Stimulated activated naive CD8-positive, alpha-beta T cell treated with anti-CD3 and anti-CD28 coated beads, Interleukin-15, amount 100 ng/mL, for 72 hours (primary cell): Measurements from ENCODE around the gene POPDC3.

Experiments
- ATAC-seq: fragments of 150-1000 bp; cut with Tn5 transposase; 2 replicates; pipeline ENCODE4 v1.10.0; 2021; ENCODE audit warnings: mild to moderate bottlenecking, moderate library complexity
- DNase-seq, 2 donors: peaks; one replicate each; pipeline ENCODE4 v3.0.0; 2021 to 2022
- H3K27ac Mint-ChIP-seq, 2 donors: one replicate each; pipeline ENCODE4 v1.8.0; 2022; ENCODE audit warnings: mild to moderate bottlenecking in 2 of 2, mixed read lengths in 2 of 2, moderate library complexity in 2 of 2
- H3K27me3 Mint-ChIP-seq: one replicate; pipeline ENCODE4 v1.8.0; 2022; ENCODE audit warnings: mixed read lengths
- H3K4me1 Mint-ChIP-seq: one replicate; pipeline ENCODE4 v1.8.0; 2022; ENCODE audit warnings: mild to moderate bottlenecking, mixed read lengths
- H3K4me3 Mint-ChIP-seq, 2 donors: one replicate each; pipeline ENCODE4 v1.8.0; 2022; ENCODE audit warnings: mild to moderate bottlenecking in 2 of 2, mixed read lengths in 2 of 2, moderate library complexity in 1 of 2
- H3K9me3 Mint-ChIP-seq, 2 donors: one replicate each; pipeline ENCODE4 v1.8.0; 2022; ENCODE audit warnings: mixed read lengths in 2 of 2

The POPDC3 gene

DNA sequence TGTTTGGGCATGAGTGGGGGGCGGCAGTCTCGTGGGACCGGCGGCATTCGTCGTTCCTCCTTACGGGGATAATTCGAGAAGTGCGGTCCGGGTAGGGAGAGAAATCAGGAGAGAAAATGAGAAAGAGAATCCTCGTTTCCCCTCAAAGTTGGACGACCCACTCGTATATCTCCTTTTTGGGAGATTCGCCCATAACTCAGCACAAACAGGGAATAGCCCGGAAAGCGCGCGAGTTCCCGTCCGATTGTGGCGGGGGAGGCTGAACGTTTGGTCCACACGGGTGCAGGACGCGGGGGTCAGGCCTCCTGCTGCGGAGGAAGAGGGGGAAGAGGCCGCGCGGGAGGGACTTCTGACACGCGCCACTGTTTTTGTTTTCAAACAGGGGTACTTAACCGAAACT lies 42.4 kb downstream of the POPDC3 start:
- Mint-ChIP-seq H3K9me3 (no peaks in the 10 kb centered on the region), H3K27me3 (peaks cover 71% of the 10 kb centered on the region), H3K4me3 (peak overlapping the region; percentile 48 to 55), H3K4me1 (peaks cover 18% of the 10 kb centered on the region), H3K27ac (peak overlapping the region in 1 of 2 donors; percentile 2)
- no peak for ATAC-seq
- no peak for DNase-seq

DNA sequence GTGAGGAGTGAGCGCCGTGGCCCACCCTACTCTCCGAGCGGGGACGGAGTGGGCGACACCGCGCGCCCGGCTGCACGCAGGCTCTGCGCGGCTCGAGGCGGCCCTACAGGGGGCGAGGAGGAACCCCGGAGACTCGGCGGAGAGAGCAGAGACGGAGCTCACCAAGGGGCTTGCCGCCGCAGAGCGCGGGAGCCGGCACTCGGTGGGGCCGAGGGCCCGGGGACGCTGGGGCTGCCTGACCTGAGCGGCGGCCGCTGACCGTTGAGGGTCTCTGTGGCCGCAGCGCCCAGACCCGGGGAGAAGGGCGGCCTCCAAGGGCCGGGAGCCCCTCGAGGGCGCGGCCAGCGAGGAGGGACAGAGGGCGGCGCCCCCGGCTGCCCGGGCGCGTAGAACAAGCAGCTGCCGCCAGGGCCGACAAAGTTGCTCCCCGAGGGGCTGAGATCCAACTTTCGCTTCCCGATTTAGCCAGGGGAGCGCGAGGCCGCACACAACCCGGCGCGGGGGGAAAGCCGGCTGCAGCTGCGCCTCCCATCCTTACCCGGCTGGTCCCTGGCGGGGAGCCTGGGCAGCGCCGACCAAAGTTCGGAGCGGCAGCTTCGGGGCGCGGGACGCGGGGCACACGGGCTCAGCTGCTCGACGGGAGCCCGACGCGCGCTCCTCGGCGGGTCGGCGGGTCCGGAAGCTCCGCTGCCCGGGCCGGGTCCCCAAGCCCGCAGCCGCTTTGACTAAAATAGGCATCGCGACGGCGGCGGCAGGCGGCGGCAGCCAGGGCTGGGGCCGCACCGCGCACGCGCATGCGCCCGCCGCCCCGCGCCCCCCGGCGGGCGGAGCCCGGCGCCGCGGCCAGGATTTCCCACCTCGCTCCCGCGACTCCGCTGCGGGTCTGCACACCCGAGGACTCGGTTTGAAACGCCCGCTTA lies 43.1 kb downstream of the POPDC3 start:
- peak overlapping the region; percentile 57 to 75 for H3K4me3 Mint-ChIP-seq

GRCh38 chr6:105135907-105136430 lies 43.8 kb downstream of the POPDC3 start:
- no peaks in the 10 kb centered on the region for H3K9me3 Mint-ChIP-seq
- DNase-seq, result no peak
- H3K27ac Mint-ChIP-seq, result no peak overlapping the region
- ATAC-seq, result no peak
- H3K4me3 Mint-ChIP-seq, result peak overlapping the region; percentile 57 to 75
- peaks cover 18% of the 10 kb centered on the region for H3K4me1 Mint-ChIP-seq
- H3K27me3 Mint-ChIP-seq, result peaks cover 67% of the 10 kb centered on the region

More for the DNA sequence above, 43.1 kb downstream of the POPDC3 start:
- H3K9me3 Mint-ChIP-seq, result no peaks in the 10 kb centered on the region
- peak overlapping the region in 1 of 2 donors; percentile 59 for H3K27ac Mint-ChIP-seq
- peaks cover 71% of the 10 kb centered on the region for H3K27me3 Mint-ChIP-seq
- ATAC-seq (peak; percentile 80), DNase-seq (peak; percentile 33 to 37)
- peaks cover 18% of the 10 kb centered on the region for H3K4me1 Mint-ChIP-seq

GRCh38 chr6:105135056-105135455 lies 44.8 kb downstream of the POPDC3 start:
- ATAC-seq (no peak), DNase-seq (no peak)
- H3K9me3 Mint-ChIP-seq, result no peaks in the 10 kb centered on the region
- H3K4me3 Mint-ChIP-seq, result no peak overlapping the region
- H3K27ac Mint-ChIP-seq, result no peak overlapping the region
- H3K27me3 Mint-ChIP-seq, result peaks cover 58% of the 10 kb centered on the region
- H3K4me1 Mint-ChIP-seq, result peaks cover 18% of the 10 kb centered on the region

DNA sequence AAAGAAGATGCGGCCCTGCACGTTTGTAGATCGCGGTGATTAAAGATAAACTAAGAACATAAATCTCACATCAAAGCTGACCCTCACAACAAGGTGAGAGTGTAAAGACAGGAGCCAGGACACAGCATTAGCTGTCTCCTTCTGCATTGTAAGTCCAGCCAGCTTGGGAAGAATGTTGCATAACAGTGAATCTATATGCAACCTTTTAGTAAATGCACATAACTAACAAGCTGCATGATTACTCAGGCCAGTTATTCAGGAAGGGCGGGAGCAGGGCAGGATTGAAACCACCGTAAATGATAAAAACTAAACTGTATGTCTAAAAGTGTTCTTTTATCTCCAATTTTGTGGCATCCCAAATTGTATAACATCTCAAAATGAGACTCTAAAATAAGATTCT lies 57.1 kb downstream of the POPDC3 start:
- no peak for ATAC-seq
- peaks cover 15% of the 10 kb centered on the region for H3K27me3 Mint-ChIP-seq
- H3K4me3 Mint-ChIP-seq, result no peak overlapping the region
- no peaks in the 10 kb centered on the region for H3K9me3 Mint-ChIP-seq
- no peaks in the 10 kb centered on the region for H3K4me1 Mint-ChIP-seq
- DNase-seq, result no peak
- no peak overlapping the region for H3K27ac Mint-ChIP-seq

GRCh38 chr6:105121981-105122380 lies 57.8 kb downstream of the POPDC3 start:
- H3K4me3 Mint-ChIP-seq, result no peak overlapping the region
- DNase-seq, result no peak

DNA sequence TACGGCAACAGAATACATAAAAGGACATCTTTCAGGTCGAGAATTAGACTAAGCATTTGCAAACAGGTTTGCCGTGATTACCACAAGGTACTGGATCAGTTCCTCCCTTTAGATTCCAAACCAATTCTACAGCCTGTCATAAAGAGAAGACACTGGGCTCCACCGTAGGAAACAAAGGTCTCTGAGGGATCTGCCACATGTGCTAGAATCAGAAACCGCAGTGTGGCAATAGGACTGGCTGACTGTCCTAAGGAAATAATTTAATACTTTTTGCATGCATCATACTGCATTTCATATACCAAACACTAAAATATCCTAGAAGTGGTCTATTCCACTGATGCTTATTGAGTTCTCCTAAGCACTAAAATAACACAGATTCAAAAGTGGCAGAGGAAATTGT lies 59.2 kb downstream of the POPDC3 start:
- no peak for ATAC-seq
- no peak overlapping the region for H3K27ac Mint-ChIP-seq
- DNase-seq, result no peak
- no peaks in the 10 kb centered on the region for H3K4me1 Mint-ChIP-seq
- no peaks in the 10 kb centered on the region for H3K9me3 Mint-ChIP-seq
- H3K27me3 Mint-ChIP-seq, result peaks cover 30% of the 10 kb centered on the region
- H3K4me3 Mint-ChIP-seq, result no peak overlapping the region

More at GRCh38 chr6:105121981-105122380, 57.8 kb downstream of the POPDC3 start:
- H3K9me3 Mint-ChIP-seq, result no peaks in the 10 kb centered on the region
- no peaks in the 10 kb centered on the region for H3K4me1 Mint-ChIP-seq
- H3K27me3 Mint-ChIP-seq, result peaks cover 22% of the 10 kb centered on the region
- no peak overlapping the region for H3K27ac Mint-ChIP-seq
- no peak for ATAC-seq

DNA sequence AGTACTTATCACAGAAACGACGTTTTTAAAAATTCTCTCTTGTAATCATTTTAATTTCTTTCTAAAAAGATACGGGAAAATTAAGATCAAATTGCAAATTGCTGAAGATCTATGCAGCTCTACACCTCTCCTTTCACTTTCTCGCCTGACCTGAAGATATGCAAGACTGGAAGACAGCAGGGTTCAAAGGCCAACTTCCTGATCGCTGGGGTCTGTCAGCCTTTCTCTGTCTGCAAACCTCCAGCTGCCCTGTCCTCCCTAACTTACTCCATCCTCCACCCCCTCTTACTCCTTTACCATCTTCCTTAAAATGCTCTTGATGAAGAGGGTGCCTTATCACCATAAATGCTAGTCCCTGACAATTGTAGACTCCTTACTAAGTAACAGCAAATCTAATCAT lies 63.7 kb downstream of the POPDC3 start:
- no peaks in the 10 kb centered on the region for H3K4me1 Mint-ChIP-seq
- no peak for DNase-seq
- H3K27me3 Mint-ChIP-seq, result peaks cover 27% of the 10 kb centered on the region
- no peak overlapping the region for H3K4me3 Mint-ChIP-seq
- ATAC-seq, result no peak
- H3K9me3 Mint-ChIP-seq, result no peaks in the 10 kb centered on the region
- no peak overlapping the region for H3K27ac Mint-ChIP-seq

GRCh38 chr6:105113422-105113821 lies 66.4 kb downstream of the POPDC3 start:
- DNase-seq, result no peak
- ATAC-seq, result no peak
- H3K27me3 Mint-ChIP-seq, result peaks cover 33% of the 10 kb centered on the region
- H3K4me3 Mint-ChIP-seq, result no peak overlapping the region
- no peak overlapping the region for H3K27ac Mint-ChIP-seq
- no peaks in the 10 kb centered on the region for H3K4me1 Mint-ChIP-seq
- no peaks in the 10 kb centered on the region for H3K9me3 Mint-ChIP-seq

- Mint-ChIP-seq H3K4me3 (no peak overlapping the region), H3K4me1 (no peaks in the 10 kb centered on the region), H3K27ac (no peak overlapping the region), H3K9me3 (no peaks in the 10 kb centered on the region), H3K27me3 (peaks cover 36% of the 10 kb centered on the region)
- no peak for DNase-seq
- ATAC-seq, result no peak
These were observed 67.2 kb downstream of the POPDC3 start for GRCh38 chr6:105112577-105112976.

GRCh38 chr6:105111871-105112270 lies 67.9 kb downstream of the POPDC3 start:
- H3K4me3 Mint-ChIP-seq, result no peak overlapping the region
- DNase-seq, result no peak
- no peaks in the 10 kb centered on the region for H3K4me1 Mint-ChIP-seq
- H3K9me3 Mint-ChIP-seq, result no peaks in the 10 kb centered on the region
- peaks cover 30% of the 10 kb centered on the region for H3K27me3 Mint-ChIP-seq
- H3K27ac Mint-ChIP-seq, result no peak overlapping the region
- no peak for ATAC-seq

DNA sequence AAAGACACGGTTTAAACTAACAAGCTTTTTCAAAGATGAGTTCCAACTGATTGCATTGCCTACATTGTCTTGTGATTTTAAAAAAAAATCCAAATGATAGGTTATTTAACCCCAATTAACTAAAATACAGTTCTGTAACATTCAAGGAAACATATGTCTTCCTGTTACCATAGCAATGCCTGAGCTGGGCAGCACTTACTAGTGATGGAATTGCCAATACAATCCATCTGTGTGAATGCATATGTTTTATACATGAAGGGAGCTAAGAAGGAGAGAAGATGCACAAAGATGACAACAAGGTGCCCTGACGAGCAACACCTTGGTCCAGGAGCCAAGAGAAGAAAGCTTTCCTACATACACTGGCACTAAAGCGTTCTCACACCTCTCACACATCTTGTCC lies 68.7 kb downstream of the POPDC3 start:
- Mint-ChIP-seq H3K9me3 (no peaks in the 10 kb centered on the region), H3K4me1 (no peaks in the 10 kb centered on the region), H3K4me3 (no peak overlapping the region), H3K27ac (no peak overlapping the region), H3K27me3 (peaks cover 24% of the 10 kb centered on the region)
- ATAC-seq, result no peak
- no peak for DNase-seq

GRCh38 chr6:105109955-105110895 lies 69.6 kb downstream of the POPDC3 start:
- H3K9me3 Mint-ChIP-seq, result no peaks in the 10 kb centered on the region
- no peak overlapping the region for H3K27ac Mint-ChIP-seq
- H3K4me3 Mint-ChIP-seq, result no peak overlapping the region
- DNase-seq (no peak), ATAC-seq (no peak)
- peaks cover 26% of the 10 kb centered on the region for H3K27me3 Mint-ChIP-seq
- no peaks in the 10 kb centered on the region for H3K4me1 Mint-ChIP-seq

DNA sequence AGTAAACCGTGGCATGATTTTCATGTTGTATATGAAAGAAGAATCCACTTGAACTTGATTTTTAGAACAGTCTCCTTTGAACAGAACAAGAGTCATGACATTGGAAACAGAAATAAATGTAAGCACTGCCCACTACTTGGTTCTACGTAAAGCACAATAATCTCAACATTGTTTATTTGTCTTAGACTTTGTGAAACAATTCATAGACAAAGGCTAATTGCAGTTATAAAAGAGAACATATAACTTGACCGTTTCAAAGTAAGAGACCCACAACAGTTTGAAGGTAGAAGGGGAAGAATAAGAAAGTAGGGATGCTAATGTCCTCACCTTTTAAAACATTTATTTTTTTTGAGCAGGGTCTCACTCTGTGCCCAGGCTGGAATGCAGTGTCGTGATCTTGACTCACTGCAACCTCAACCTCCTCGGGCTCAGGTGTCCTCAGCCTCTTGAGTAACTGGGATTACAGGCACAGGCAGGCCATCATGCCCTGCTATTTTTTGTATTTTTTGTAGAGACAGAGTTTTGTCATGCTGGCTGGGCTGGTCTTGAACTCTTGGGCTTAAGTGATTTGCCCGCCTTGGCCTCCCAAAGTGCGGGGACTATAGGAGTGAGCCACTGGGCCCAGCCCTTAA lies 71.1 kb downstream of the POPDC3 start:
- Mint-ChIP-seq H3K4me3 (no peak overlapping the region), H3K27me3 (peaks cover 36% of the 10 kb centered on the region), H3K9me3 (no peaks in the 10 kb centered on the region), H3K4me1 (no peaks in the 10 kb centered on the region), H3K27ac (no peak overlapping the region)
- ATAC-seq (no peak), DNase-seq (no peak)
